ENCODE measurements around the gene LGALS1.

- TF ChIP-seq EZH2phosphoT487 (IDR thresholded peaks at IDR 0.05; ENCODE audit: borderline replicate concordance) (no peak), SIN3A (IDR thresholded peaks at IDR 0.05; ENCODE audit: low read depth) (no peak; the same call in 1 of the 2 replicates), POLR2A (IDR thresholded peaks at IDR 0.05; ENCODE audit: borderline replicate concordance, extremely low read depth, insufficient read depth, insufficient read length) (peak; percentile 44), TCF7L2 (IDR thresholded peaks at IDR 0.05; ENCODE audit: borderline replicate concordance, extremely low read depth, insufficient read depth, insufficient read length) (peak; percentile 29), ZBTB33 (IDR thresholded peaks at IDR 0.05; ENCODE audit: extremely low read depth, insufficient replicate concordance, low read length) (no peak), SP1 (IDR thresholded peaks at IDR 0.05; ENCODE audit: low read depth) (peak; percentile 95), POLR2AphosphoS5 (IDR thresholded peaks at IDR 0.05; ENCODE audit: low read depth, low read length) (peak; percentile 78), JUND (IDR thresholded peaks at IDR 0.05) (no peak), RAD21 (IDR thresholded peaks at IDR 0.05; ENCODE audit: low read depth) (no peak), CEBPB (IDR thresholded peaks at IDR 0.05; ENCODE audit: low read depth) (no peak), CBX3 (IDR thresholded peaks at IDR 0.05; ENCODE audit: low read depth) (peak; percentile 68), YY1 (IDR thresholded peaks at IDR 0.05; ENCODE audit: extremely low read depth, insufficient replicate concordance, low read depth, low read length) (peak; percentile 51)
- TF ChIP-seq, protein P1, sequence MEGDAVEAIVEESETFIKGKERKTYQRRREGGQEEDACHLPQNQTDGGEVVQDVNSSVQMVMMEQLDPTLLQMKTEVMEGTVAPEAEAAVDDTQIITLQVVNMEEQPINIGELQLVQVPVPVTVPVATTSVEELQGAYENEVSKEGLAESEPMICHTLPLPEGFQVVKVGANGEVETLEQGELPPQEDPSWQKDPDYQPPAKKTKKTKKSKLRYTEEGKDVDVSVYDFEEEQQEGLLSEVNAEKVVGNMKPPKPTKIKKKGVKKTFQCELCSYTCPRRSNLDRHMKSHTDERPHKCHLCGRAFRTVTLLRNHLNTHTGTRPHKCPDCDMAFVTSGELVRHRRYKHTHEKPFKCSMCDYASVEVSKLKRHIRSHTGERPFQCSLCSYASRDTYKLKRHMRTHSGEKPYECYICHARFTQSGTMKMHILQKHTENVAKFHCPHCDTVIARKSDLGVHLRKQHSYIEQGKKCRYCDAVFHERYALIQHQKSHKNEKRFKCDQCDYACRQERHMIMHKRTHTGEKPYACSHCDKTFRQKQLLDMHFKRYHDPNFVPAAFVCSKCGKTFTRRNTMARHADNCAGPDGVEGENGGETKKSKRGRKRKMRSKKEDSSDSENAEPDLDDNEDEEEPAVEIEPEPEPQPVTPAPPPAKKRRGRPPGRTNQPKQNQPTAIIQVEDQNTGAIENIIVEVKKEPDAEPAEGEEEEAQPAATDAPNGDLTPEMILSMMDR (IDR thresholded peaks at IDR 0.05 in 2 of 3, conservative IDR thresholded peaks at IDR 0.05 in 1 of 3; ENCODE audit: borderline replicate concordance in 1 of 3, insufficient read depth in 1 of 3, low read depth in 2 of 3, low read length in 2 of 3) = no peak
- TF ChIP-seq, protein P2, sequence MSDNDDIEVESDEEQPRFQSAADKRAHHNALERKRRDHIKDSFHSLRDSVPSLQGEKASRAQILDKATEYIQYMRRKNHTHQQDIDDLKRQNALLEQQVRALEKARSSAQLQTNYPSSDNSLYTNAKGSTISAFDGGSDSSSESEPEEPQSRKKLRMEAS (IDR thresholded peaks at IDR 0.05) = peak; percentile 91
These were observed 10.9 kb downstream of the LGALS1 start, which contains the start of gene NOL12 for GRCh38 chr22:37686002-37686982.

Data from HCT116 (cell line).